ENCODE data around the gene ZNF217. TPM values are rescaled to one million over a fixed set of nuclear protein-coding genes. Genes with fewer than 3 reads are reported as not detected.

ZNF217 gene
- total and polyA plus RNA-seq, 2 of the 8 experiments (the other 6 are each of a cell fraction or from before 2014, with no cell fraction given), result 15.3 to 87.9 TPM

GRCh38 chr20:53625311-53626129 is 31.9 kb upstream of the ZNF217 start:
- H4K91ac ChIP-seq (replicated peaks; ENCODE audit: insufficient read length, low read length), result no peak overlapping the region
- TF ChIP-seq MAFK (IDR thresholded peaks at IDR 0.05; ENCODE audit: low read depth, low read length), result no peak
- TF ChIP-seq HDAC6 (IDR thresholded peaks at IDR 0.05; ENCODE audit: low read depth, low read length), result no peak
- TF ChIP-seq RAD21 (IDR thresholded peaks at IDR 0.05 in 1 of 2, conservative IDR thresholded peaks at IDR 0.05 in 1 of 2; ENCODE audit: low read depth in 2 of 2, low read length in 2 of 2), result no peak
- no peak for TF ChIP-seq BCL11A (IDR thresholded peaks at IDR 0.05; ENCODE audit: low read depth in 2 of 2, low read length in 2 of 2)
- no peak for TF ChIP-seq SP1 (IDR thresholded peaks at IDR 0.05; ENCODE audit: low read depth, low read length)
- TF ChIP-seq SIN3A (conservative IDR thresholded peaks at IDR 0.05 in 1 of 2, IDR thresholded peaks at IDR 0.05 in 1 of 2; ENCODE audit: low read depth in 1 of 2, low read length in 2 of 2), result no peak
- no peak for TF ChIP-seq BRCA1 (IDR thresholded peaks at IDR 0.05; ENCODE audit: low read depth, low read length)
- no peak for TF ChIP-seq MAX (IDR thresholded peaks at IDR 0.05)
- no peak for TF ChIP-seq TEAD4 (IDR thresholded peaks at IDR 0.05; ENCODE audit: low read depth, low read length)
- no peak for TF ChIP-seq EZH2 (IDR thresholded peaks at IDR 0.05; ENCODE audit: low read depth, low read length, severe bottlenecking)
- TF ChIP-seq GABPA (IDR thresholded peaks at IDR 0.05; ENCODE audit: borderline replicate concordance, insufficient read depth, low read length), result no peak
- TF ChIP-seq YY1 (IDR thresholded peaks at IDR 0.05; ENCODE audit: low read depth, low read length), result no peak
- H3K4ac ChIP-seq (replicated peaks; ENCODE audit: insufficient read length, low read depth, low read length), result no peak overlapping the region
- no peaks in the 10 kb centered on the region for H4K20me1 ChIP-seq (replicated peaks in 1 of 2; ENCODE audit: control insufficient read depth in 1 of 2, insufficient read depth in 2 of 2, low read length in 2 of 2)
- no peaks in the 10 kb centered on the region for H3K27me3 ChIP-seq (replicated peaks in 1 of 4; ENCODE audit: control insufficient read depth in 3 of 4, extremely low read depth in 1 of 4, insufficient read depth in 3 of 4, low read length in 3 of 4)
- no peak overlapping the region for H3K4me3 ChIP-seq (ENCODE audit: extremely low read depth in 1 of 4, insufficient read depth in 2 of 4, low read depth in 3 of 4, low read length in 4 of 4)
- H2BK5ac ChIP-seq (ENCODE audit: low read depth, low read length), result no peak overlapping the region
- no peak overlapping the region for H3K4me2 ChIP-seq (ENCODE audit: insufficient read depth in 1 of 2, low read depth in 2 of 2, low read length in 2 of 2)
- no peak overlapping the region for H3K9ac ChIP-seq (replicated peaks in 1 of 4; ENCODE audit: extremely low read depth in 1 of 4, low read depth in 3 of 4, low read length in 3 of 4)
- H3K36me3 ChIP-seq (ENCODE audit: control insufficient read depth in 2 of 4, insufficient read depth in 4 of 4, low read length in 3 of 4), result no peaks in the 10 kb centered on the region
- no peak overlapping the region for H3K14ac ChIP-seq (ENCODE audit: insufficient read length)
- no peak overlapping the region for H3K27ac ChIP-seq (ENCODE audit: low read depth, low read length)
- WGBS, 2 experiments (ENCODE audit: extremely low coverage in 1 of 2, insufficient coverage in 1 of 2, insufficient read length in 1 of 2, insufficient replicate concordance in 2 of 2, low coverage in 1 of 2, low lambda C conversion rate in 2 of 2, missing lambda C conversion rate in 1 of 2), result 88% methylated on average over 9 of the region's 9 CpGs; no CpG with 5 or more reads in 1 of the 2 experiments
- no peaks in the 10 kb centered on the region for H3K79me1 ChIP-seq (ENCODE audit: low read depth, low read length)
- no peak overlapping the region for H2BK15ac ChIP-seq (ENCODE audit: low read length)
- CTCF ChIA-PET (ENCODE audit: partially characterized antibody), result interaction anchor here (1.2 to 1.6 kb wide), 2 partner anchors 10 to 214 kb away, joined by 3 to 4 read pairs; no protein-coding TSS in a partner anchor
- no peak overlapping the region for H2BK12ac ChIP-seq (ENCODE audit: low read depth, low read length)
- H3K79me2 ChIP-seq (ENCODE audit: control insufficient read depth in 1 of 2, insufficient read depth in 2 of 2, low read length in 2 of 2), result no peaks in the 10 kb centered on the region
- H3K56ac ChIP-seq (replicated peaks; ENCODE audit: insufficient read length, low read depth, low read length), result no peak overlapping the region
- no peak overlapping the region for H3K18ac ChIP-seq (ENCODE audit: extremely low read depth, low read length)
- H2AK5ac ChIP-seq (ENCODE audit: low read depth, low read length), result no peak overlapping the region
- no peak overlapping the region for H3K23ac ChIP-seq (ENCODE audit: insufficient read length)
- FAIRE-seq (no peak), DNase-seq (ENCODE audit: low read depth in 1 of 2, low spot score in 2 of 2) (no peak)
- peaks cover 4 to 11% (median 9%) of the 10 kb centered on the region in 4 experiments; a peak in 5 of 7 replicates for H3K4me1 ChIP-seq (replicated peaks in 1 of 4; ENCODE audit: control insufficient read depth in 3 of 4, insufficient read depth in 4 of 4, low read length in 3 of 4)
- POLR2A ChIA-PET (ENCODE audit: partially characterized antibody), result interaction anchor here (1.9 kb wide), 1 partner anchor 31 kb away, joined by 5 read pairs; the partner anchor contains the start of gene ZNF217
- no peak overlapping the region for H4K5ac ChIP-seq (ENCODE audit: insufficient read length, low read depth, low read length)
- no peaks in the 10 kb centered on the region for H3K9me3 ChIP-seq (ENCODE audit: insufficient read depth in 2 of 2, low read depth in 1 of 2, low read length in 1 of 2)
- H4K8ac ChIP-seq (ENCODE audit: extremely low read depth, insufficient read depth, low read length), result no peak overlapping the region
- no peak overlapping the region for H2BK120ac ChIP-seq (replicated peaks; ENCODE audit: low read depth, low read length)
- no peak overlapping the region for H2BK20ac ChIP-seq (ENCODE audit: low read length)
- H2AFZ ChIP-seq (ENCODE audit: low read length), result no peak overlapping the region
- H3K23me2 ChIP-seq (ENCODE audit: low read depth, low read length), result no peaks in the 10 kb centered on the region

All from H1 (cell line).